DND-41 (cell line): ENCODE data around the gene ENPP6.

Experiments used
- ATAC-seq: fragments of 200-7000 bp; cut with Tn5 transposase; 3 replicates; pipeline ENCODE4 v1.9.1; 2021; ENCODE audit warnings: low read depth; ENCODE audit not compliant: insufficient read depth
- DNase-seq: peaks from one replicate; pipeline ENCODE4 v3.0.0-alpha.2; 2020
- H2AFZ ChIP-seq: 2 replicates; pipeline ENCODE4 v1.6.0; 2012; ENCODE audit warnings: low read depth, low read length
- H3K27ac ChIP-seq: 2 replicates; pipeline ENCODE4 v1.5.1; 2012; ENCODE audit warnings: low read length, inconsistent platforms
- H3K27me3 ChIP-seq: fragments of 200-600 bp; sonication (generic); 2 replicates; pipeline ENCODE4 v1.6.0; 2012; ENCODE audit warnings: low read length, mild to moderate bottlenecking, inconsistent platforms; ENCODE audit not compliant: insufficient read depth, poor library complexity
- H3K36me3 ChIP-seq: 2 replicates; pipeline ENCODE4 v1.5.1; 2012; ENCODE audit warnings: low read length, inconsistent platforms; ENCODE audit not compliant: insufficient read depth
- H3K4me1 ChIP-seq: 2 replicates; pipeline ENCODE4 v1.5.1; 2012; ENCODE audit warnings: mild to moderate bottlenecking, low read length; ENCODE audit not compliant: insufficient read depth
- H3K4me2 ChIP-seq: 2 replicates; pipeline ENCODE4 v1.6.0; 2012; ENCODE audit warnings: mild to moderate bottlenecking, moderate library complexity, low read length, inconsistent platforms; ENCODE audit not compliant: insufficient read depth
- H3K4me3 ChIP-seq, 2 experiments: fragments of 200-600 bp in 1 of 2; shearing (Covaris generic) in 1 of 2; 2 replicates each; pipeline ENCODE4 v1.5.1; 2012 to 2016; ENCODE audit warnings: inconsistent platforms in 2 of 2, low read length in 2 of 2, mild to moderate bottlenecking in 2 of 2, low read depth in 1 of 2, moderate library complexity in 1 of 2
- H3K79me2 ChIP-seq: 2 replicates; pipeline ENCODE4 v1.6.0; 2012; ENCODE audit warnings: low read length, inconsistent platforms; ENCODE audit not compliant: insufficient read depth
- H3K9ac ChIP-seq: 2 replicates; pipeline ENCODE4 v1.6.0; 2012; ENCODE audit warnings: low read depth, mild to moderate bottlenecking, inconsistent platforms, low read length, moderate library complexity
- H3K9me3 ChIP-seq: 2 replicates; pipeline ENCODE4 v1.5.1; 2012; ENCODE audit warnings: low read length, moderate library complexity, mild to moderate bottlenecking, inconsistent platforms; ENCODE audit not compliant: insufficient read depth, severe bottlenecking
- H4K20me1 ChIP-seq: 2 replicates; pipeline ENCODE4 v1.6.0; 2012; ENCODE audit warnings: low read length; ENCODE audit not compliant: insufficient read depth
- CTCF ChIP-seq: IDR thresholded peaks from 2 replicates; pipeline ENCODE4 v1.5.1; 2012; ENCODE audit warnings: borderline replicate concordance, low read length, moderate library complexity, mild to moderate bottlenecking; ENCODE audit not compliant: poor library complexity, severe bottlenecking; ENCODE audit errors: extremely low read depth
- EZH2 ChIP-seq: IDR thresholded peaks from 3 replicates; pipeline ENCODE4 v1.6.1; 2012; ENCODE audit warnings: borderline replicate concordance, low read depth, mild to moderate bottlenecking, moderate library complexity, low read length, inconsistent platforms; ENCODE audit not compliant: severe bottlenecking

Gene ENPP6

GRCh38 chr4:184205243-184205642 lies 12.4 kb downstream of the ENPP6 start:
- no peak for ATAC-seq

DNA sequence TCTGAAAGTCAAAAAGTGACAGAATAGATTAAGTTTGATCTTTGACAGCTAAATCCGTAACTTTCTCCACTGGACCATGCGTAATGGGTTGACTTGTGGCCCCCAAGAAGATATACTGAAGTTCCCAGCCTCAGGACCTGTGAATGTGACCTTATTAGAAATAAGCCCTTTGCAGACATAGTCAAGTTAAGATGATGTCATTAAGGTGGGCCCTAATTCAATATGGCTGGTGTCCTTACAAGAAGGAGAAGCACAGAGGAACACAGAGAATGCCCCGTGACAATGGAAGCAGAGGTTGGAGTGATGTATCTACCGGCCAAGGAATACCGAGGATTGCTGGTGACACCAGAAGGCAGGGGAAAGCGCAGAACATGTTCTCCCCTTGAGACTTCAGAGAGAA lies 14.4 kb downstream of the ENPP6 start:
- DNase-seq (no peak), ATAC-seq (no peak)
- H3K9me3 ChIP-seq: no peaks in the 10 kb centered on the region
- no peaks in the 10 kb centered on the region for H3K36me3 ChIP-seq
- no peak overlapping the region for H3K9ac ChIP-seq
- no peaks in the 10 kb centered on the region for H4K20me1 ChIP-seq
- H3K27ac ChIP-seq: no peak overlapping the region
- H3K27me3 ChIP-seq: no peaks in the 10 kb centered on the region
- H3K4me2 ChIP-seq: no peak overlapping the region
- no peak overlapping the region for H3K4me3 ChIP-seq
- H3K79me2 ChIP-seq: no peaks in the 10 kb centered on the region
- TF ChIP-seq CTCF (no peak), EZH2 (no peak)
- no peaks in the 10 kb centered on the region for H3K4me1 ChIP-seq
- H2AFZ ChIP-seq: no peak overlapping the region

More at GRCh38 chr4:184205243-184205642, 12.4 kb downstream of the ENPP6 start:
- no peak overlapping the region for H3K4me3 ChIP-seq
- H2AFZ ChIP-seq: no peak overlapping the region
- H4K20me1 ChIP-seq: no peaks in the 10 kb centered on the region
- H3K36me3 ChIP-seq: no peaks in the 10 kb centered on the region
- DNase-seq: no peak
- no peak overlapping the region for H3K4me2 ChIP-seq
- no peaks in the 10 kb centered on the region for H3K27me3 ChIP-seq
- no peaks in the 10 kb centered on the region for H3K4me1 ChIP-seq
- H3K9me3 ChIP-seq: no peaks in the 10 kb centered on the region
- no peak overlapping the region for H3K9ac ChIP-seq
- H3K27ac ChIP-seq: no peak overlapping the region
- no peaks in the 10 kb centered on the region for H3K79me2 ChIP-seq
- no peak for TF ChIP-seq EZH2
- no peak for TF ChIP-seq CTCF

GRCh38 chr4:184201179-184201578 lies 16.5 kb downstream of the ENPP6 start:
- no peaks in the 10 kb centered on the region for H4K20me1 ChIP-seq
- no peak overlapping the region for H3K27ac ChIP-seq
- no peak for DNase-seq
- H3K9me3 ChIP-seq: no peaks in the 10 kb centered on the region
- H3K4me2 ChIP-seq: no peak overlapping the region
- TF ChIP-seq CTCF: no peak
- no peak for TF ChIP-seq EZH2
- ATAC-seq: no peak
- no peak overlapping the region for H3K9ac ChIP-seq
- H3K27me3 ChIP-seq: no peaks in the 10 kb centered on the region
- H3K4me3 ChIP-seq: no peak overlapping the region
- no peaks in the 10 kb centered on the region for H3K4me1 ChIP-seq
- H2AFZ ChIP-seq: no peak overlapping the region
- no peaks in the 10 kb centered on the region for H3K36me3 ChIP-seq
- no peaks in the 10 kb centered on the region for H3K79me2 ChIP-seq

DNA sequence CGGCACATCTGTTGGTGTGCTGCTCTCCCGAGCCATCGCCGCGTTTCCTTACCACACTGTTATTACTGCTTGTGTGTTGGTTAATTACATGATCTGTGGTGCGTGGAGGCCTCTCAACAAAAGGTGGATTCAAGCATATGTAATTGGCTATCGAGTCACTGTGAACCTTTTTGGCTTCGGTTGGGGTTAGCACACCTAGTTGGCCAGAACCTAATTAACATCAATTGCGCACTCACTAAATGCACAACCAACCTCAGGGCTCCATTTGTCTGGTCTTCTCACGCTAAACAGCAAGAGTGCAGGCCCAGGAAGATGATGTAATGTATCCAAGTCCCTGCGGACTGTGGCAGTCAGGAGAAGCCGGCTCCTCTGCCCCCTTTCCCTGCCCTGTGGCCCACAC lies 17.4 kb downstream of the ENPP6 start:
- Histone ChIP-seq H2AFZ (no peak overlapping the region), H3K4me3 (no peak overlapping the region), H3K27me3 (no peaks in the 10 kb centered on the region), H3K9ac (no peak overlapping the region), H3K4me1 (no peaks in the 10 kb centered on the region), H4K20me1 (no peaks in the 10 kb centered on the region), H3K79me2 (no peaks in the 10 kb centered on the region), H3K4me2 (no peak overlapping the region), H3K36me3 (no peaks in the 10 kb centered on the region), H3K27ac (no peak overlapping the region), H3K9me3 (no peaks in the 10 kb centered on the region)
- DNase-seq (no peak), ATAC-seq (no peak)
- TF ChIP-seq CTCF: no peak
- TF ChIP-seq EZH2: no peak
